BLaER1 (cell line): ENCODE measurements around the gene SRL.
A peak's percentile ranks its signal among the peaks of the same experiment; 100 is the strongest.

Source experiments
- H3K27ac ChIP-seq: shearing (Covaris generic); formaldehyde crosslinking; 2 replicates; pipeline ENCODE4 v1.8.1; 2022
- H3K27me3 ChIP-seq: shearing (Covaris generic); formaldehyde crosslinking; 2 replicates; pipeline ENCODE4 v1.8.1; 2022
- H3K36me3 ChIP-seq: shearing (Covaris generic); formaldehyde crosslinking; 2 replicates; pipeline ENCODE4 v1.8.1; 2022
- H3K4me1 ChIP-seq: shearing (Covaris generic); formaldehyde crosslinking; 2 replicates; pipeline ENCODE4 v1.8.1; 2022
- H3K4me2 ChIP-seq: shearing (Covaris generic); formaldehyde crosslinking; 2 replicates; pipeline ENCODE4 v1.8.1; 2022
- H3K4me3 ChIP-seq: shearing (Covaris generic); formaldehyde crosslinking; 2 replicates; pipeline ENCODE4 v1.8.1; 2022
- H3K9ac ChIP-seq: shearing (Covaris generic); formaldehyde crosslinking; 2 replicates; pipeline ENCODE4 v1.8.1; 2022
- H3K9me3 ChIP-seq: shearing (Covaris generic); formaldehyde crosslinking; 2 replicates; pipeline ENCODE4 v1.8.1; 2022
- H4K20me1 ChIP-seq: shearing (Covaris generic); formaldehyde crosslinking; 2 replicates; pipeline ENCODE4 v1.8.1; 2022
- Cebpa-rat ChIP-seq: shearing (Covaris generic); IDR thresholded peaks from 2 replicates; pipeline ENCODE4 v1.8.1; 2022

Gene SRL

DNA sequence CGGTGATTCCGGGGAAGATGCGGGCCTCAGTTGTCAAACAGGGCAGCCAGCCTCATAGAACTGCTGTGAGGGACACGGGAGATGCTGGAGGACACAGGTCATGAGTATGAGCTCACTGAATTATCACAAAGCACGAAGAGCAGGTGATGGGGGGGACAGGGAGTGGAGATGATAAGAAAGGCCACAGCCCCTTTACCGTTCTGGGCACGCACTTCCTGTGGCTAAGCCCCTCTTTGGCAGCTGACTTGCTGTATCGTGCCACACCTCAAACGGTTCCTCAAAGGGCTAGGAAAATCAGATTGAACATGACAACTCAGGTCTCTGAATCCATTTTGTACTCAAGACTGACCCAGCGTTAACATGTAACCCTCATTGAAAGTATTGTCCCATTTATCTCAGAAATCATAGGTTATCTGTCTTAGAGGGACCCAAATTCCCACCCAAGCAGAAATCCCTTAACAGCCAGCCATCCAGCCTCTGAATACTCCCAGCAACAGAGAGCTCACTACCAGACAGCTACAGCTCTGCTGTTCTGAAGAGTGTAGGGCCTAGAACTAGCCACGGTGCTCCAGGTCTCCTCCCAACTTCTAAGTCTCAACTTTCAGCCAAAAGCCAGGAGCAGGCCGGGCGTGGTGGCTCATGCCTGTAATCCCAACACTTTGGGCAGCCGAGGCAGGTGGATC, 5.0 kb upstream of the SRL start:
- Histone ChIP-seq H4K20me1 (no peaks in the 10 kb centered on the region), H3K4me3 (no peak overlapping the region), H3K27me3 (no peaks in the 10 kb centered on the region), H3K36me3 (no peaks in the 10 kb centered on the region; the same call in 1 of the 2 replicates), H3K4me1 (peaks cover 38% of the 10 kb centered on the region), H3K9ac (peak overlapping the region; percentile 38; the same call in 1 of the 2 replicates), H3K9me3 (no peaks in the 10 kb centered on the region), H3K4me2 (peak overlapping the region; percentile 45), H3K27ac (peak overlapping the region; percentile 44; the same call in 1 of the 2 replicates)
- no peak for TF ChIP-seq Cebpa-rat

- no peak overlapping the region for H3K27ac ChIP-seq
- no peak overlapping the region for H3K4me2 ChIP-seq
- H3K27me3 ChIP-seq = no peaks in the 10 kb centered on the region
- no peak for TF ChIP-seq Cebpa-rat
- H3K4me1 ChIP-seq = peaks cover 37% of the 10 kb centered on the region
- H3K4me3 ChIP-seq = no peak overlapping the region
- H4K20me1 ChIP-seq = no peaks in the 10 kb centered on the region
- H3K9ac ChIP-seq = peak overlapping the region; percentile 29; the same call in 1 of the 2 replicates
- no peaks in the 10 kb centered on the region; the same call in 1 of the 2 replicates for H3K36me3 ChIP-seq
- H3K9me3 ChIP-seq = no peaks in the 10 kb centered on the region
Measured at GRCh38 chr16:4245077-4245791, 3.4 kb upstream of the SRL start.

- Histone ChIP-seq H3K9me3 (no peaks in the 10 kb centered on the region), H4K20me1 (no peaks in the 10 kb centered on the region), H3K9ac (no peak overlapping the region), H3K4me1 (peaks cover 39% of the 10 kb centered on the region), H3K36me3 (no peaks in the 10 kb centered on the region; the same call in 1 of the 2 replicates), H3K4me2 (no peak overlapping the region), H3K27me3 (no peaks in the 10 kb centered on the region), H3K27ac (no peak overlapping the region), H3K4me3 (no peak overlapping the region)
- TF ChIP-seq Cebpa-rat = no peak
Measured at GRCh38 chr16:4244254-4245076, 2.6 kb upstream of the SRL start.

- peaks cover 35% of the 10 kb centered on the region for H3K4me1 ChIP-seq
- no peaks in the 10 kb centered on the region for H3K27me3 ChIP-seq
- TF ChIP-seq Cebpa-rat = no peak
- H3K36me3 ChIP-seq = no peaks in the 10 kb centered on the region; the same call in 1 of the 2 replicates
- no peak overlapping the region for H3K27ac ChIP-seq
- no peaks in the 10 kb centered on the region for H3K9me3 ChIP-seq
- H4K20me1 ChIP-seq = no peaks in the 10 kb centered on the region
- H3K9ac ChIP-seq = no peak overlapping the region
- H3K4me2 ChIP-seq = peak overlapping the region; percentile 25; the same call in 1 of the 2 replicates
- no peak overlapping the region for H3K4me3 ChIP-seq
Measured at GRCh38 chr16:4241258-4241927, 487 bp downstream of the SRL start.

- Histone ChIP-seq H3K9ac (no peak overlapping the region), H3K4me3 (no peak overlapping the region), H3K27me3 (no peaks in the 10 kb centered on the region), H3K4me1 (peaks cover 29% of the 10 kb centered on the region), H4K20me1 (no peaks in the 10 kb centered on the region), H3K36me3 (no peaks in the 10 kb centered on the region), H3K27ac (no peak overlapping the region), H3K4me2 (no peak overlapping the region), H3K9me3 (no peaks in the 10 kb centered on the region)
- no peak for TF ChIP-seq Cebpa-rat
Measured at GRCh38 chr16:4240624-4241023, 1.3 kb downstream of the SRL start.

DNA sequence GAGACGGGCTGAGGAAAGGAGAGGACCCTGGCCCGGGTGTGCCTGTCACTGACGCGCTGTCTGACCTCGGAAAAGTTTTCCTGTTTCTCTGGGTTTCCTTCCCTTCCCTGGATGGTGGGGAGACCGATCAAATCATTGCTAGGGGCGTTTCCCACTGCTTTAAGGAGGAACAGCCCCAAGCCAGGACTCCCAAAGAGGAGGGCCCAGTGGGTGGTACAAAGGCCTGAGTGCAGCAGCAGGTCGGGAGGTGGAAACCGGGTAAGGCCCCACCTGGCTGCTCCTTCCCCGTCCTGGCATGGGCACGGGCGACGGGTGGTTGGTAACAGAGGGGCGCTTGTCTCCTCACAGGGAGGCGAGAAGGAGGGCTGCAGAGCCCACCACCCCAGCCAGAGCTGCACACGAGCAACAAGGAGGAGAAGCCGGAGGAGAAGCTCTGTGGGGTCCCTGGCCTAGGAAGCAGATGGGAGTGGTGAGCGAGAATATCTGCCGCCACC, 2.2 kb downstream of the SRL start:
- H3K9me3 ChIP-seq = no peaks in the 10 kb centered on the region
- H3K4me3 ChIP-seq = no peak overlapping the region
- TF ChIP-seq Cebpa-rat = no peak
- no peaks in the 10 kb centered on the region for H3K27me3 ChIP-seq
- peak overlapping the region; percentile 27; the same call in 1 of the 2 replicates for H3K27ac ChIP-seq
- no peaks in the 10 kb centered on the region for H4K20me1 ChIP-seq
- peaks cover 29% of the 10 kb centered on the region for H3K4me1 ChIP-seq
- H3K4me2 ChIP-seq = peak overlapping the region; percentile 75
- H3K36me3 ChIP-seq = no peaks in the 10 kb centered on the region
- no peak overlapping the region for H3K9ac ChIP-seq

DNA sequence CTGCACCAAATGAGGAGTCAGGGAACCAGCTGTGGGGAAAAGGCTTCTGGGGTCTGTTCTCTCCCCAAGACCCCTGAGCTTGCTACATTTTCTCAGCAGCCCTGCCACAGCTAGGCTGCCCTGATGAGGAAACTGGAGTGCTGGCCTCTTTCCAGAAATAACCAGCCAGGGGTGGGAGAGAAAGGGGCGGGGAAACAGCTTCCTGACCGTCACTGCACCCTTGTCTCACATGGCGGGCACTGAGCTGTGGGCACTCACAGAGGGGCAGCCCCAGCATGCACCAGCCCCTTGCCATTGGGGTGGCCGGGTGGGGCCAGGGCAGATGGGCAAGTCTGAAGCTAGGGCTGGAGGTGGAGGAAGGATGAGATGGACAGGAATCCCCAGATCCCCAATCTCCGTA, 2.9 kb downstream of the SRL start:
- no peak for TF ChIP-seq Cebpa-rat
- peak overlapping the region; percentile 75 for H3K4me2 ChIP-seq
- H3K27me3 ChIP-seq = no peaks in the 10 kb centered on the region
- peak overlapping the region; percentile 27; the same call in 1 of the 2 replicates for H3K27ac ChIP-seq
- peaks cover 36% of the 10 kb centered on the region for H3K4me1 ChIP-seq
- H3K9ac ChIP-seq = peak overlapping the region; percentile 40; the same call in 1 of the 2 replicates
- H4K20me1 ChIP-seq = no peaks in the 10 kb centered on the region
- no peak overlapping the region for H3K4me3 ChIP-seq
- H3K9me3 ChIP-seq = no peaks in the 10 kb centered on the region
- no peaks in the 10 kb centered on the region for H3K36me3 ChIP-seq

DNA sequence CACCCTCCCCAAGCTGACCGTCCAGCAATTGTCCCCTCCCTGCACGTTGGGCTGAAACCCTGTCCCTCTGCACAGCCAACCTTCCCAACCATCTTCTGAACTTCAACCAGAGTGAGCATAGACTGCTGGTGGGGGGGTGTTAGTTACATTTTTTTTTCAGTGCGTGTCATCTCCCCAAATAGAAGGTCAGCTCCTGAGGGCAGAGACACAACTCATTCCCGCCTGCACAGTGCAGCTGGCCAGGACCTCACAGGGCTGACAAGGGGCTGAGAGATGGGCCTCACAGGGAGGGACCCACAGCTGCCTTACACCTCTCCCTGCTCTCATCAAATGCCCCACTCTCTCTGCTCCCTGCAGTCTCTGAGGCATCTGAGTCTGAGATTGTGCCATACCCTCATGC, 8.4 kb downstream of the SRL start:
- no peaks in the 10 kb centered on the region for H3K36me3 ChIP-seq
- no peak overlapping the region for H3K27ac ChIP-seq
- H3K27me3 ChIP-seq = no peaks in the 10 kb centered on the region
- peaks cover 5% of the 10 kb centered on the region; the same call in 1 of the 2 replicates for H3K9me3 ChIP-seq
- no peak for TF ChIP-seq Cebpa-rat
- no peaks in the 10 kb centered on the region for H4K20me1 ChIP-seq
- H3K9ac ChIP-seq = no peak overlapping the region
- peak overlapping the region; percentile 69 for H3K4me2 ChIP-seq
- peaks cover 37% of the 10 kb centered on the region for H3K4me1 ChIP-seq
- H3K4me3 ChIP-seq = no peak overlapping the region
